ENCODE results near the gene TBC1D22A. TPM values are rescaled to one million over a fixed set of nuclear protein-coding genes. Genes with fewer than 3 reads are reported as not detected.

TBC1D22A gene
- polyA plus RNA-seq, 1 of the 3 experiments (the other 2 are of a cell fraction), result 16.5 TPM

DNA sequence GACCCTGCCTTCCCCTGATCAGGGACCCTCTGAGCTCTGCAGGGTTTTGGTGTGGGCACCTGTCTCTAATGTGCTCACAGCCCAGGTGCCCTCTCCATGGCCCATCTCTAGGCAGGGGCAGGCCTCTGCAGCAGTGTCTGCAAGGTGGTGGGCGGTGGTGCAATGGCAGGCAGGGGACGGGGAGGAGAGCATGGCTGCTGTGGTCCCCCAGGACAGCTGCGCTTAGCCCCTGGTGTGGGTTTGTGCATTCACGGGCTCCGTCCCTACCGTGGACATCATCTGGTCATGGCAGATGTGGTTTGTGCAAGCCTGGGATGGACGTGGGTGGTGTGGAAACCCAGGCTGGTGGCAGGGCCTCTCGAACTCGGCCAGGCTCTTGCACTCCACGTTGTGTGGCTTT lies 443.1 kb downstream of the TBC1D22A start (continued):
- TF ChIP-seq, protein P1, sequence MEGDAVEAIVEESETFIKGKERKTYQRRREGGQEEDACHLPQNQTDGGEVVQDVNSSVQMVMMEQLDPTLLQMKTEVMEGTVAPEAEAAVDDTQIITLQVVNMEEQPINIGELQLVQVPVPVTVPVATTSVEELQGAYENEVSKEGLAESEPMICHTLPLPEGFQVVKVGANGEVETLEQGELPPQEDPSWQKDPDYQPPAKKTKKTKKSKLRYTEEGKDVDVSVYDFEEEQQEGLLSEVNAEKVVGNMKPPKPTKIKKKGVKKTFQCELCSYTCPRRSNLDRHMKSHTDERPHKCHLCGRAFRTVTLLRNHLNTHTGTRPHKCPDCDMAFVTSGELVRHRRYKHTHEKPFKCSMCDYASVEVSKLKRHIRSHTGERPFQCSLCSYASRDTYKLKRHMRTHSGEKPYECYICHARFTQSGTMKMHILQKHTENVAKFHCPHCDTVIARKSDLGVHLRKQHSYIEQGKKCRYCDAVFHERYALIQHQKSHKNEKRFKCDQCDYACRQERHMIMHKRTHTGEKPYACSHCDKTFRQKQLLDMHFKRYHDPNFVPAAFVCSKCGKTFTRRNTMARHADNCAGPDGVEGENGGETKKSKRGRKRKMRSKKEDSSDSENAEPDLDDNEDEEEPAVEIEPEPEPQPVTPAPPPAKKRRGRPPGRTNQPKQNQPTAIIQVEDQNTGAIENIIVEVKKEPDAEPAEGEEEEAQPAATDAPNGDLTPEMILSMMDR (IDR thresholded peaks at IDR 0.05), result no peak
- no peak for TF ChIP-seq EP300 (IDR thresholded peaks at IDR 0.05; ENCODE audit: borderline replicate concordance in 1 of 2, low read depth in 1 of 2, low read length in 1 of 2)
- TF ChIP-seq, protein P2, sequence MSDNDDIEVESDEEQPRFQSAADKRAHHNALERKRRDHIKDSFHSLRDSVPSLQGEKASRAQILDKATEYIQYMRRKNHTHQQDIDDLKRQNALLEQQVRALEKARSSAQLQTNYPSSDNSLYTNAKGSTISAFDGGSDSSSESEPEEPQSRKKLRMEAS (IDR thresholded peaks at IDR 0.05; ENCODE audit: low read depth), result no peak
- no peak for TF ChIP-seq TCF12 (IDR thresholded peaks at IDR 0.05)
- no peak for TF ChIP-seq RAD21 (IDR thresholded peaks at IDR 0.05; ENCODE audit: low read length)
- TF ChIP-seq MXI1 (IDR thresholded peaks at IDR 0.05; ENCODE audit: low read depth, low read length), result no peak
- no peak for TF ChIP-seq EZH2phosphoT487 (IDR thresholded peaks at IDR 0.05; ENCODE audit: borderline replicate concordance, low read depth)
- no peak for TF ChIP-seq ELF1 (IDR thresholded peaks at IDR 0.05)

DNA sequence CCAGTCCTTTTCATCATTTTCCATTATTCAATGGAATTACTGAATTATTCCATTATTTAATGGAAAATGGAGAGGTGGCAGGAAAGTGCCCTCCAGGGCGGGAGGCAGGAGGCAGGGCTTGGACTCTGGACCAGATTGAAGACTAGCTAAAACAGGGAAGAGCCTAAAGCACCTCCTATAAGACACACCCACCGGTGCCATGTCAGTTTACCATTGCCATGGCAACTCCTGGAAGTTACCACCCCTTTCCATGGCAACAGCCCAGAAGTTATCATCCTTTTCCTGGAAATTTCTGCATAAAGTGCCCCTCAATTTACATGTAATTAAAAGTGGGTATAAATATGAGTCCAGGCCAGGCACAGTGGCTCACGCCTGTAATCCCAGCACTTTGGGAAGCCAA lies 443.7 kb downstream of the TBC1D22A start:
- 39% methylated on average over 3 of the region's 3 CpGs for WGBS (ENCODE audit: low lambda C conversion rate)
- H3K9ac ChIP-seq, result no peak overlapping the region
- CTCF ChIA-PET, result no interaction called here
- TF ChIP-seq FOSL2 (IDR thresholded peaks at IDR 0.05; ENCODE audit: borderline replicate concordance, low read depth) (no peak), TAF1 (IDR thresholded peaks at IDR 0.05; ENCODE audit: borderline replicate concordance, low read depth, low read length) (no peak), FOXM1 (IDR thresholded peaks at IDR 0.05; ENCODE audit: low read depth) (no peak), RFX5 (IDR thresholded peaks at IDR 0.05; ENCODE audit: low read length) (no peak), RXRA (IDR thresholded peaks at IDR 0.05; ENCODE audit: borderline replicate concordance, low read depth) (no peak), NRF1 (IDR thresholded peaks at IDR 0.05; ENCODE audit: low read depth, low read length) (no peak), EP300 (IDR thresholded peaks at IDR 0.05; ENCODE audit: borderline replicate concordance in 1 of 2, low read depth in 1 of 2, low read length in 1 of 2) (no peak), CHD2 (IDR thresholded peaks at IDR 0.05; ENCODE audit: low read length, partially characterized antibody) (no peak), EZH2phosphoT487 (IDR thresholded peaks at IDR 0.05; ENCODE audit: borderline replicate concordance, low read depth) (no peak)
- TF ChIP-seq, protein P2 (IDR thresholded peaks at IDR 0.05; ENCODE audit: low read depth), result no peak
- TF ChIP-seq, protein P3, sequence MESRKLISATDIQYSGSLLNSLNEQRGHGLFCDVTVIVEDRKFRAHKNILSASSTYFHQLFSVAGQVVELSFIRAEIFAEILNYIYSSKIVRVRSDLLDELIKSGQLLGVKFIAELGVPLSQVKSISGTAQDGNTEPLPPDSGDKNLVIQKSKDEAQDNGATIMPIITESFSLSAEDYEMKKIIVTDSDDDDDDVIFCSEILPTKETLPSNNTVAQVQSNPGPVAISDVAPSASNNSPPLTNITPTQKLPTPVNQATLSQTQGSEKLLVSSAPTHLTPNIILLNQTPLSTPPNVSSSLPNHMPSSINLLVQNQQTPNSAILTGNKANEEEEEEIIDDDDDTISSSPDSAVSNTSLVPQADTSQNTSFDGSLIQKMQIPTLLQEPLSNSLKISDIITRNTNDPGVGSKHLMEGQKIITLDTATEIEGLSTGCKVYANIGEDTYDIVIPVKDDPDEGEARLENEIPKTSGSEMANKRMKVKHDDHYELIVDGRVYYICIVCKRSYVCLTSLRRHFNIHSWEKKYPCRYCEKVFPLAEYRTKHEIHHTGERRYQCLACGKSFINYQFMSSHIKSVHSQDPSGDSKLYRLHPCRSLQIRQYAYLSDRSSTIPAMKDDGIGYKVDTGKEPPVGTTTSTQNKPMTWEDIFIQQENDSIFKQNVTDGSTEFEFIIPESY (IDR thresholded peaks at IDR 0.05; ENCODE audit: borderline replicate concordance, low read depth), result no peak
- TF ChIP-seq, protein P1 (IDR thresholded peaks at IDR 0.05), result no peak
- TF ChIP-seq, protein P4, sequence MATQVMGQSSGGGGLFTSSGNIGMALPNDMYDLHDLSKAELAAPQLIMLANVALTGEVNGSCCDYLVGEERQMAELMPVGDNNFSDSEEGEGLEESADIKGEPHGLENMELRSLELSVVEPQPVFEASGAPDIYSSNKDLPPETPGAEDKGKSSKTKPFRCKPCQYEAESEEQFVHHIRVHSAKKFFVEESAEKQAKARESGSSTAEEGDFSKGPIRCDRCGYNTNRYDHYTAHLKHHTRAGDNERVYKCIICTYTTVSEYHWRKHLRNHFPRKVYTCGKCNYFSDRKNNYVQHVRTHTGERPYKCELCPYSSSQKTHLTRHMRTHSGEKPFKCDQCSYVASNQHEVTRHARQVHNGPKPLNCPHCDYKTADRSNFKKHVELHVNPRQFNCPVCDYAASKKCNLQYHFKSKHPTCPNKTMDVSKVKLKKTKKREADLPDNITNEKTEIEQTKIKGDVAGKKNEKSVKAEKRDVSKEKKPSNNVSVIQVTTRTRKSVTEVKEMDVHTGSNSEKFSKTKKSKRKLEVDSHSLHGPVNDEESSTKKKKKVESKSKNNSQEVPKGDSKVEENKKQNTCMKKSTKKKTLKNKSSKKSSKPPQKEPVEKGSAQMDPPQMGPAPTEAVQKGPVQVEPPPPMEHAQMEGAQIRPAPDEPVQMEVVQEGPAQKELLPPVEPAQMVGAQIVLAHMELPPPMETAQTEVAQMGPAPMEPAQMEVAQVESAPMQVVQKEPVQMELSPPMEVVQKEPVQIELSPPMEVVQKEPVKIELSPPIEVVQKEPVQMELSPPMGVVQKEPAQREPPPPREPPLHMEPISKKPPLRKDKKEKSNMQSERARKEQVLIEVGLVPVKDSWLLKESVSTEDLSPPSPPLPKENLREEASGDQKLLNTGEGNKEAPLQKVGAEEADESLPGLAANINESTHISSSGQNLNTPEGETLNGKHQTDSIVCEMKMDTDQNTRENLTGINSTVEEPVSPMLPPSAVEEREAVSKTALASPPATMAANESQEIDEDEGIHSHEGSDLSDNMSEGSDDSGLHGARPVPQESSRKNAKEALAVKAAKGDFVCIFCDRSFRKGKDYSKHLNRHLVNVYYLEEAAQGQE (IDR thresholded peaks at IDR 0.05; ENCODE audit: low read depth, low read length), result no peak
- TF ChIP-seq, protein P5, sequence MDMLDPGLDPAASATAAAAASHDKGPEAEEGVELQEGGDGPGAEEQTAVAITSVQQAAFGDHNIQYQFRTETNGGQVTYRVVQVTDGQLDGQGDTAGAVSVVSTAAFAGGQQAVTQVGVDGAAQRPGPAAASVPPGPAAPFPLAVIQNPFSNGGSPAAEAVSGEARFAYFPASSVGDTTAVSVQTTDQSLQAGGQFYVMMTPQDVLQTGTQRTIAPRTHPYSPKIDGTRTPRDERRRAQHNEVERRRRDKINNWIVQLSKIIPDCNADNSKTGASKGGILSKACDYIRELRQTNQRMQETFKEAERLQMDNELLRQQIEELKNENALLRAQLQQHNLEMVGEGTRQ (IDR thresholded peaks at IDR 0.05; ENCODE audit: borderline replicate concordance, low read depth, low read length), result no peak

More for the DNA sequence above, 443.7 kb downstream of the TBC1D22A start:
- Histone ChIP-seq H3K4me3 (ENCODE audit: low read depth in 2 of 2, low read length in 1 of 2) (no peak overlapping the region), H3F3A (replicated peaks; ENCODE audit: insufficient read depth) (no peaks in the 10 kb centered on the region), H3K79me2 (ENCODE audit: insufficient read depth) (no peaks in the 10 kb centered on the region), H3K36me3 (replicated peaks in 1 of 2; ENCODE audit: control insufficient read depth in 1 of 2, insufficient read depth in 2 of 2, low read length in 1 of 2) (no peaks in the 10 kb centered on the region), H3K4me1 (ENCODE audit: control insufficient read depth in 1 of 2, insufficient read depth in 2 of 2, low read depth in 1 of 2, low read length in 1 of 2) (no peaks in the 10 kb centered on the region), H3K27me3 (ENCODE audit: insufficient read depth) (no peaks in the 10 kb centered on the region), H3K27ac (ENCODE audit: low read depth in 2 of 2, low read length in 1 of 2) (no peak overlapping the region), H3K4me2 (no peak overlapping the region), H3K9me2 (no peaks in the 10 kb centered on the region), H4K20me1 (ENCODE audit: insufficient read depth) (no peaks in the 10 kb centered on the region), H2AFZ (ENCODE audit: low read depth) (no peak overlapping the region), H3K9me3 (no peaks in the 10 kb centered on the region)
- POLR2A ChIA-PET, result no interaction called here
- DNase-seq, result no peak
